A673 (cell line): Measurements from ENCODE around the gene B4GALT6. TPM values are rescaled to one million over a fixed set of nuclear protein-coding genes. Genes with fewer than 3 reads are reported as not detected.

Experiments used
- BruUV-seq: library from RNA; stranded (reverse); fragments of 400-500 nt; replicated peaks from 2 replicates; lab custom pipeline; 2021; lab: Mats Ljungman, UMichigan
- CTCF ChIA-PET: fragments of 300-600 bp; sonication (Branson Sonifier 250); formaldehyde crosslinking; loops from one replicate; lab custom pipeline; 2022; ENCODE audit warnings: antibody characterized with exemption; lab: Charles Lee
- POLR2A ChIA-PET: fragments of 300-600 bp; sonication (Branson Sonifier 250); formaldehyde crosslinking; loops from one replicate; lab custom pipeline; 2022; ENCODE audit warnings: antibody characterized with exemption; ENCODE audit not compliant: low non-redundant PET; lab: Charles Lee
- DNase-seq: peaks from one replicate; pipeline ENCODE4 v3.0.0-alpha.2; 2015; ENCODE audit warnings: low spot score
- H3K27ac ChIP-seq: fragments of 200-600 bp; sonication (generic); 2 replicates; pipeline ENCODE4 v1.5.1; 2016; ENCODE audit warnings: mixed run types, low read depth, mild to moderate bottlenecking, mixed read lengths, antibody characterized with exemption, low read length; ENCODE audit not compliant: poor library complexity, severe bottlenecking
- H3K27me3 ChIP-seq: fragments of 200-600 bp; sonication (generic); replicated peaks from 2 replicates; pipeline ENCODE4 v1.6.1; 2017; ENCODE audit warnings: mixed run types, low read depth, mild to moderate bottlenecking, mixed read lengths, antibody characterized with exemption, low read length; ENCODE audit not compliant: insufficient read depth, poor library complexity
- H3K36me3 ChIP-seq: fragments of 200-600 bp; sonication (generic); 2 replicates; pipeline ENCODE4 v1.6.1; 2016; ENCODE audit warnings: mixed run types, mild to moderate bottlenecking, mixed read lengths, antibody characterized with exemption, low read length; ENCODE audit not compliant: insufficient read depth, poor library complexity, severe bottlenecking
- H3K4me1 ChIP-seq: fragments of 200-600 bp; sonication (generic); 2 replicates; pipeline ENCODE4 v1.6.1; 2017; ENCODE audit warnings: mixed run types, mild to moderate bottlenecking, mixed read lengths, antibody characterized with exemption, low read length; ENCODE audit not compliant: insufficient read depth, poor library complexity, severe bottlenecking
- H3K4me3 ChIP-seq: fragments of 200-600 bp; sonication (generic); 2 replicates; pipeline ENCODE4 v1.5.1; 2016; ENCODE audit warnings: low read depth, mixed run types, mild to moderate bottlenecking, mixed read lengths, low read length; ENCODE audit not compliant: poor library complexity, severe bottlenecking
- H3K9me3 ChIP-seq: fragments of 200-600 bp; sonication (generic); 2 replicates; pipeline ENCODE4 v1.6.1; 2016; ENCODE audit warnings: mixed run types, low read depth, mild to moderate bottlenecking, mixed read lengths, antibody characterized with exemption, low read length; ENCODE audit not compliant: poor library complexity, severe bottlenecking
- EZH2 ChIP-seq: fragments of 200-600 bp; sonication (generic); IDR thresholded peaks from 2 replicates; pipeline ENCODE4 v1.6.1; 2017; ENCODE audit warnings: borderline replicate concordance, low read depth, mild to moderate bottlenecking, mixed read lengths, antibody characterized with exemption, low read length; ENCODE audit not compliant: poor library complexity, severe bottlenecking
- intact Hi-C: fragments of 100-400 bp; cut with micrococcal nuclease; formaldehyde crosslinking; loops from one replicate; pipeline ENCODE4 v1.10.0; 2022; ENCODE audit not compliant: unreplicated experiment
- total RNA-seq: library from RNA; stranded (reverse); gene quantifications from 2 replicates; pipeline ENCODE4 v1.2.3, GENCODE V29; 2021
- TF ChIP-seq, protein P1 (sequence below): fragments of 300-800, 200-600 bp; sonication (generic); conservative IDR thresholded peaks from 2 replicates; pipeline ENCODE4 v1.5.1; 2017; ENCODE audit warnings: low read depth, mild to moderate bottlenecking, antibody characterized with exemption, low read length, moderate library complexity, mixed read lengths

B4GALT6 gene
- total RNA-seq, 1 experiment from 2014 or later, result 6.0 TPM

DNA sequence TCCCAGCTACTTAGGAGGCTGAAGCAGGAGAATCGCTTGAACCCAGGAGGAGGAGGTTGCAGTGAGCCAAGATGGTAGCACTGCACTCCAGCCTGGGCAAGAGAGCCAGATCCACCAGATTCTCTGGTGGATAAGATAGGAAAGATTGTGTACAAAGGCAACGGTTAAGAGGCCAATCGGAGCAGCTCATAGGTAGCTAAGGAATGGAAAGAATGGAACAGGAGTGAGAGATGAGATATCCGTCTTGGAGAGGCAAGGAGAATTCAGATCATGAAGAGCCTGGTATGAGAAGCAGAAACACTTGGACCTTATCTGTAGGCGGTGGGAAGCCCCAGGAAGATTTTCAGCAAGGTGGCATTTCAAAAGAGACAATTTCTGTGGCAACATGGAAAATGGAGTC, 65.6 kb downstream of the B4GALT6 start:
- no peaks in the 10 kb centered on the region for H3K36me3 ChIP-seq
- no peaks in the 10 kb centered on the region for H3K4me1 ChIP-seq
- BruUV-seq, result no TSS peak
- no peak for TF ChIP-seq EZH2
- TF ChIP-seq, protein P1, sequence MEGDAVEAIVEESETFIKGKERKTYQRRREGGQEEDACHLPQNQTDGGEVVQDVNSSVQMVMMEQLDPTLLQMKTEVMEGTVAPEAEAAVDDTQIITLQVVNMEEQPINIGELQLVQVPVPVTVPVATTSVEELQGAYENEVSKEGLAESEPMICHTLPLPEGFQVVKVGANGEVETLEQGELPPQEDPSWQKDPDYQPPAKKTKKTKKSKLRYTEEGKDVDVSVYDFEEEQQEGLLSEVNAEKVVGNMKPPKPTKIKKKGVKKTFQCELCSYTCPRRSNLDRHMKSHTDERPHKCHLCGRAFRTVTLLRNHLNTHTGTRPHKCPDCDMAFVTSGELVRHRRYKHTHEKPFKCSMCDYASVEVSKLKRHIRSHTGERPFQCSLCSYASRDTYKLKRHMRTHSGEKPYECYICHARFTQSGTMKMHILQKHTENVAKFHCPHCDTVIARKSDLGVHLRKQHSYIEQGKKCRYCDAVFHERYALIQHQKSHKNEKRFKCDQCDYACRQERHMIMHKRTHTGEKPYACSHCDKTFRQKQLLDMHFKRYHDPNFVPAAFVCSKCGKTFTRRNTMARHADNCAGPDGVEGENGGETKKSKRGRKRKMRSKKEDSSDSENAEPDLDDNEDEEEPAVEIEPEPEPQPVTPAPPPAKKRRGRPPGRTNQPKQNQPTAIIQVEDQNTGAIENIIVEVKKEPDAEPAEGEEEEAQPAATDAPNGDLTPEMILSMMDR, result no peak
- intact Hi-C loops, result no loop called here
- POLR2A ChIA-PET, result no interaction called here
- no peaks in the 10 kb centered on the region for H3K27me3 ChIP-seq
- H3K27ac ChIP-seq, result no peak overlapping the region
- CTCF ChIA-PET, result no interaction called here
- H3K9me3 ChIP-seq, result no peaks in the 10 kb centered on the region
- H3K4me3 ChIP-seq, result no peak overlapping the region
- no peak for DNase-seq

DNA sequence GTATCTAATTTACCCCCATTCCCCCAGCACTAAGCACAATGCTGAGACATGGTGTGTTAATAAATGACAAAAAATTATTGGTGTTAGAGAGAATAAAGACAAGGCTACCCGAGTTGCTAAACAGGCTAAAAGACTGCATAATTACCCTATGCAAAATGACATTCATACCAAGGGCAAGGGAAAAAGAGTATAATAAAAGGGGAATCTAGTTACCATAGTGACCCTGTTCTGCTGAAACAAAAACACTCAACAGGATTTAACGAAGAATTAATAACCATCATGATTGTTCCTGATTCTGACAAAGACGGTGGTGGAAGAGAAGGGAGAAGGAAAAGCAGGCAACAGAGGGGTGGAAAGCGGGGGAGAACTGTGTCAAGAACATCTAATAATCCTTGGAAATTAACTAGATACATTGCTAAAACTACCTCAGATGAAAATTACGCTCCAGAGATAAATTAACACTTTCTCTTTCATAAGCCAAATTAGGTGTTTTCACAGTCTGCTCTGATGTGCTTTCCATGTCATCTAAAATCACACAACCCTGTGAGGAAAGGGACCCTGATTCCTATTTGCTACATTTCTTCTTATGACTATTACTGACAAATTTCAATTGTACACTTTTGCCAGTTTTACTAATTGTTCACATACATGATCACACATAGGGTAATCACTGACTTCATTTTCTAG, 67.2 kb downstream of the B4GALT6 start:
- Histone ChIP-seq H3K9me3 (no peaks in the 10 kb centered on the region), H3K27me3 (no peaks in the 10 kb centered on the region), H3K4me1 (no peaks in the 10 kb centered on the region), H3K36me3 (no peaks in the 10 kb centered on the region), H3K4me3 (no peak overlapping the region), H3K27ac (no peak overlapping the region)
- DNase-seq, result no peak
- CTCF ChIA-PET, result no interaction called here
- intact Hi-C loops, result no loop called here
- POLR2A ChIA-PET, result no interaction called here
- BruUV-seq, result no TSS peak
- TF ChIP-seq EZH2, result no peak
- TF ChIP-seq, protein P1, result no peak

DNA sequence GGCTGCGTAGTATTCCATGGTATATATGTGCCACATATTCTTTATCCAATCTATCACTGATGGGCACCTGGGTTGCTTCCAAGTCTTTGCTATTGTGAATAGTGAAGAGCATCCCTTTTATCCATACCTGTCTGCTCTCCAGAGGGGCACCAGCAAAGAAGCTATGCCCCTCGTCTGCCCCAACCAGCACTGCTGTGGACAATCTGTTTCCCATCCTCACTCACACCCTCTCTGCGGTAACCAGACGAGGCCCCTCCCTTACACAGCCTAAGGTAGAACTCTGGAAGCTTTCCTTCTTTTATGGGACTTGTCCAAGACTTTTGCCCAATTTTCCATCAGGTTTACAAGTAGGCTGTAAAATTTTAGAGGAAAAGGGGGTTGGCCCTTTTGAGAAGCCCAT, 67.8 kb downstream of the B4GALT6 start:
- intact Hi-C loops, result no loop called here
- Histone ChIP-seq H3K36me3 (no peaks in the 10 kb centered on the region), H3K9me3 (no peaks in the 10 kb centered on the region), H3K4me1 (no peaks in the 10 kb centered on the region), H3K27me3 (no peaks in the 10 kb centered on the region), H3K27ac (no peak overlapping the region), H3K4me3 (no peak overlapping the region)
- no TSS peak for BruUV-seq
- ChIA-PET CTCF (no interaction called here), POLR2A (no interaction called here)
- no peak for DNase-seq
- TF ChIP-seq, protein P1, result no peak
- TF ChIP-seq EZH2, result no peak
